ENCODE data around the gene DCT. TPM values are rescaled to one million over a fixed set of nuclear protein-coding genes. Genes with fewer than 3 reads are reported as not detected.
"Not testable (repeated sequence)": the region's sequence is repeated elsewhere in the genome, so short reads cannot be mapped to it uniquely, and the experiment has no call there.

Gene DCT
- total RNA-seq, 1 donor from 2014 or later = 19.7 TPM

- DNase-seq (ENCODE audit: extremely low spot score, unreplicated experiment) = no peak
- H3K27me3 Mint-ChIP-seq = no peaks in the 10 kb centered on the region
Observed at GRCh38 chr13:94515911-94516310, 36.4 kb upstream of the DCT start.

GRCh38 chr13:94515374-94515773 is 35.9 kb upstream of the DCT start:
- TF ChIP-seq CTCF (conservative IDR thresholded peaks at IDR 0.05) = no peak
- Mint-ChIP-seq H3K27me3 (no peaks in the 10 kb centered on the region), H3K36me3 (no peaks in the 10 kb centered on the region), H3K4me1 (ENCODE audit: unreplicated experiment) (no peaks in the 10 kb centered on the region), H3K27ac (no peak overlapping the region), H3K4me3 (no peak overlapping the region), H3K9me3 (peaks cover 8% of the 10 kb centered on the region)
- DNase-seq (ENCODE audit: extremely low spot score, unreplicated experiment) = no peak

More at GRCh38 chr13:94515911-94516310, 36.4 kb upstream of the DCT start:
- Mint-ChIP-seq H3K36me3 (no peaks in the 10 kb centered on the region), H3K4me1 (ENCODE audit: unreplicated experiment) (no peaks in the 10 kb centered on the region), H3K27ac (no peak overlapping the region), H3K9me3 (peaks cover 6% of the 10 kb centered on the region), H3K4me3 (no peak overlapping the region)
- TF ChIP-seq CTCF (conservative IDR thresholded peaks at IDR 0.05) = no peak

- no peak overlapping the region for H3K4me3 Mint-ChIP-seq
- peaks cover 8% of the 10 kb centered on the region for H3K9me3 Mint-ChIP-seq
- H3K36me3 Mint-ChIP-seq = no peaks in the 10 kb centered on the region
- no peaks in the 10 kb centered on the region for H3K4me1 Mint-ChIP-seq (ENCODE audit: unreplicated experiment)
- no peak for TF ChIP-seq CTCF (conservative IDR thresholded peaks at IDR 0.05)
- DNase-seq (ENCODE audit: extremely low spot score, unreplicated experiment) = no peak
- H3K27me3 Mint-ChIP-seq = no peaks in the 10 kb centered on the region
- H3K27ac Mint-ChIP-seq = no peak overlapping the region
Observed at GRCh38 chr13:94513026-94513425, 33.5 kb upstream of the DCT start.

GRCh38 chr13:94505730-94506129 is 26.2 kb upstream of the DCT start:
- no peak for TF ChIP-seq CTCF (conservative IDR thresholded peaks at IDR 0.05)
- Mint-ChIP-seq H3K9me3 (peaks cover under 1% of the 10 kb centered on the region), H3K36me3 (no peaks in the 10 kb centered on the region), H3K4me1 (ENCODE audit: unreplicated experiment) (no peaks in the 10 kb centered on the region), H3K27me3 (peaks cover 5% of the 10 kb centered on the region), H3K27ac (no peak overlapping the region), H3K4me3 (no peak overlapping the region)
- no peak for DNase-seq (ENCODE audit: extremely low spot score, unreplicated experiment)

- Mint-ChIP-seq H3K27me3 (peaks cover 5% of the 10 kb centered on the region), H3K36me3 (no peaks in the 10 kb centered on the region), H3K4me1 (ENCODE audit: unreplicated experiment) (no peaks in the 10 kb centered on the region), H3K27ac (no peak overlapping the region), H3K4me3 (no peak overlapping the region), H3K9me3 (no peaks in the 10 kb centered on the region)
- DNase-seq (ENCODE audit: extremely low spot score, unreplicated experiment) = no peak
- TF ChIP-seq CTCF (conservative IDR thresholded peaks at IDR 0.05) = no peak
Observed at GRCh38 chr13:94503851-94504250, 24.4 kb upstream of the DCT start.

- H3K4me3 Mint-ChIP-seq; DNase-seq (ENCODE audit: extremely low spot score, unreplicated experiment); H3K27ac Mint-ChIP-seq; H3K9me3 Mint-ChIP-seq; H3K36me3 Mint-ChIP-seq; H3K4me1 Mint-ChIP-seq (ENCODE audit: unreplicated experiment); H3K27me3 Mint-ChIP-seq: not testable (repeated sequence)
Observed at GRCh38 chr13:94498831-94499230, 19.3 kb upstream of the DCT start.

Data from type B pancreatic cell (in vitro differentiated cells).